Central memory CD8-positive, alpha-beta T cell (primary cell): ENCODE data around the gene TMEM200B.
A peak's percentile ranks its signal among the peaks of the same experiment; 100 is the strongest.
"Not testable (repeated sequence)": the region's sequence is repeated elsewhere in the genome, so short reads cannot be mapped to it uniquely, and the experiment has no call there.

Experiments used
- ATAC-seq: fragments of 150-1000 bp; cut with Tn5 transposase; replicated peaks from 2 replicates; pipeline ENCODE4 v1.10.0; 2022; ENCODE audit warnings: mild to moderate bottlenecking, moderate FRiP score, moderate number of reproducible peaks; ENCODE audit not compliant: poor library complexity, severe bottlenecking; ENCODE audit errors: extremely low read depth
- DNase-seq, 2 donors: peaks; one replicate each; pipeline ENCODE4 v3.0.0; 2021; ENCODE audit warnings: low spot score in 2 of 2
- H3K27ac Mint-ChIP-seq: one replicate; pipeline ENCODE4 v1.8.0; 2022; ENCODE audit warnings: low read depth, mild to moderate bottlenecking, moderate library complexity, mixed read lengths
- H3K27me3 Mint-ChIP-seq: one replicate; pipeline ENCODE4 v1.8.0; 2022; ENCODE audit warnings: mixed read lengths
- H3K36me3 Mint-ChIP-seq: one replicate; pipeline ENCODE4 v1.8.0; 2022; ENCODE audit warnings: mild to moderate bottlenecking, moderate library complexity, mixed read lengths; ENCODE audit not compliant: insufficient read depth
- H3K4me1 Mint-ChIP-seq: one replicate; pipeline ENCODE4 v1.8.0; 2022; ENCODE audit warnings: mixed read lengths
- H3K4me3 Mint-ChIP-seq: one replicate; pipeline ENCODE4 v1.8.0; 2022; ENCODE audit warnings: mild to moderate bottlenecking, moderate library complexity, mixed read lengths
- H3K9me3 Mint-ChIP-seq: one replicate; pipeline ENCODE4 v1.8.0; 2022; ENCODE audit warnings: mixed read lengths

The TMEM200B gene

GRCh38 chr1:29119121-29119929 is 4.4 kb downstream of the TMEM200B start:
- Mint-ChIP-seq H3K27me3 (no peaks in the 10 kb centered on the region), H3K4me1 (peaks cover 14% of the 10 kb centered on the region), H3K4me3 (no peak overlapping the region)

DNA sequence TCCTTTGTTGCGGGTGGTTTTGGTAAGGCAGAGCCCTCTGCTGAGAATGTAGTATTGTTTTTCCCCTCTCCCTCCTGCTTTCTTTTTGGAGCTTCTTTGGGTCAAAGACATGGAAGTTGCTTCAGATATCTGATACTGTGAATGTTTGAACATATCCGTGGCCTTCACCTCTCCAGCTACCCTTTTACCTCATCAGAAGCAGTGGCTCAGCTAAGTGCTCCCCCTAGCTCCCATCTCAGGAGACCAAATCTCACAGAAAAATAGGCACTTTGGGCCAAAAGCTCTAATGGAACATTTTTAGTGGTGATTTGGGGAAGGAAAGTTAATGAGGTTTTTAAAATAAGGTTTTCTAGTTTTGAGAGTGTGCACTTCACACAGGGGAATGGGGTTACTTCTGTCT is 6.3 kb downstream of the TMEM200B start:
- Mint-ChIP-seq H3K27ac (no peak overlapping the region), H3K4me3 (no peak overlapping the region), H3K27me3 (no peaks in the 10 kb centered on the region), H3K36me3 (peaks cover 70% of the 10 kb centered on the region), H3K9me3 (no peaks in the 10 kb centered on the region), H3K4me1 (peaks cover 13% of the 10 kb centered on the region)
- DNase-seq (no peak), ATAC-seq (no peak)

More at GRCh38 chr1:29119121-29119929, 4.4 kb downstream of the TMEM200B start:
- Mint-ChIP-seq H3K36me3 (peaks cover 52% of the 10 kb centered on the region), H3K9me3 (no peaks in the 10 kb centered on the region), H3K27ac (peak overlapping the region; percentile 29)
- ATAC-seq (no peak), DNase-seq (no peak)

- DNase-seq (no peak), ATAC-seq (no peak)
- H3K36me3 Mint-ChIP-seq, result peaks cover 72% of the 10 kb centered on the region
- no peak overlapping the region for H3K4me3 Mint-ChIP-seq
- H3K4me1 Mint-ChIP-seq, result peaks cover 17% of the 10 kb centered on the region
- H3K9me3 Mint-ChIP-seq, result no peaks in the 10 kb centered on the region
- H3K27me3 Mint-ChIP-seq, result no peaks in the 10 kb centered on the region
- no peak overlapping the region for H3K27ac Mint-ChIP-seq
Measured at GRCh38 chr1:29114654-29115053, 9.0 kb downstream of the TMEM200B start.

GRCh38 chr1:29113413-29114117 is 10.1 kb downstream of the TMEM200B start:
- no peaks in the 10 kb centered on the region for H3K9me3 Mint-ChIP-seq
- peaks cover 11% of the 10 kb centered on the region for H3K4me1 Mint-ChIP-seq
- DNase-seq, result no peak
- peaks cover 74% of the 10 kb centered on the region for H3K36me3 Mint-ChIP-seq
- ATAC-seq, result peak; percentile 46
- H3K27me3 Mint-ChIP-seq, result no peaks in the 10 kb centered on the region
- no peak overlapping the region for H3K4me3 Mint-ChIP-seq
- peak overlapping the region; percentile 48 for H3K27ac Mint-ChIP-seq

DNA sequence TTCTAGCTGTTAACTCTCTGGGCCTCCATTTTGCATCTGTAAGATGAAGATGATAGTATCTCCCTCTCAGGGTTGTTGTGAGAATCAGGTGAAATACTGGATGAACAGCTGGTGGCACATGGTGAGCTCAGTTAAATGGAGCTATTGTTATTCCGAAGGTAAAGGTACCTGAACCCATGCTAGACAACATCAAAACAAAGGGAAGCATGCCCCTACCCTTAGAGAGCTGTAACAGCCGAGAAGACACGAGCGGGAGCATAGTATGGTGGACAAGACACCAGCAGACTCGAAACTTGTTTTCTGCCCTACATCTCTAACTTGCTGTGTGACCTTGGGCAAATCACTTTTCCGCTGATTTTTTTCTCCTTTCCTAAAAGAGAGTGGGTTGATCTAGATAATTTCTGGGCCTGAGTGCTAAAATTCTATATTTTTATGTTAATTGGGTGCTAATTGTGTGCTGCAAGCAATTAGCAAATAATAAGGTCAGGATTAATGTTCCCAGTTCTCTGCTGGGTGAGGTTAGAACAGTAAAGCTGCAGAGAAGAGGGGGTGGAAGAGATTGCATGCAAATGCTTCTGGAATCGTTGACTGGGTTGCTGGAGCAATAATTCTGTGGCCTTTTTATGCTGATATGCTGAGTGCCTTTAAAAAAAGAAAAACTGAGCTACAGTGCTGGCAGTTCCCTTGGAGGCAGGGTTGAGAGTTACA is 10.8 kb downstream of the TMEM200B start:
- no peaks in the 10 kb centered on the region for H3K27me3 Mint-ChIP-seq
- peaks cover 73% of the 10 kb centered on the region for H3K36me3 Mint-ChIP-seq

DNA sequence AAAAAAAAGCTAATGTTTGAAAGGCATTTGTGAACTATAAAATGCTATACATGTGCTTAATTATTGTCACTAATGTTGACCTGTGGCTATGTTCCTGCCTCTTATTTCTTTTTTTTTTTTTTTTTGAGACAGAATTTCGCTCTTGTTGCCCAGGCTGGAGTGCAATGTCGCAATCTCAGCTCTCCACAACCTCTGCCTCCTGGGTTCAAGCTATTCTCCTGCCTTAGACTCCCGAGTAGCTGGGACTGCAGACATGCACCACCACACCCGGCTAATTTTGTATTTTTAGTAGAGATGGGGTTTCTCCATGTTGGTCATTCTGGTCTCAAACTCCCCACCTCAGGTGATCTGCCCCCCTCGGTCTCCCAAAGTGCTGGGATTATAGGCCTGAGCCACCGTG is 15.7 kb downstream of the TMEM200B start:
- H3K36me3 Mint-ChIP-seq, result peaks cover 42% of the 10 kb centered on the region
- H3K27me3 Mint-ChIP-seq, DNase-seq, ATAC-seq, H3K27ac Mint-ChIP-seq, H3K4me1 Mint-ChIP-seq, H3K4me3 Mint-ChIP-seq, H3K9me3 Mint-ChIP-seq: not testable (repeated sequence)

More for the DNA sequence above, 10.8 kb downstream of the TMEM200B start:
- H3K4me3 Mint-ChIP-seq, result no peak overlapping the region
- H3K4me1 Mint-ChIP-seq, result peaks cover 9% of the 10 kb centered on the region
- H3K27ac Mint-ChIP-seq, result peak overlapping the region; percentile 44
- DNase-seq (no peak), ATAC-seq (no peak)
- H3K9me3 Mint-ChIP-seq, result no peaks in the 10 kb centered on the region

DNA sequence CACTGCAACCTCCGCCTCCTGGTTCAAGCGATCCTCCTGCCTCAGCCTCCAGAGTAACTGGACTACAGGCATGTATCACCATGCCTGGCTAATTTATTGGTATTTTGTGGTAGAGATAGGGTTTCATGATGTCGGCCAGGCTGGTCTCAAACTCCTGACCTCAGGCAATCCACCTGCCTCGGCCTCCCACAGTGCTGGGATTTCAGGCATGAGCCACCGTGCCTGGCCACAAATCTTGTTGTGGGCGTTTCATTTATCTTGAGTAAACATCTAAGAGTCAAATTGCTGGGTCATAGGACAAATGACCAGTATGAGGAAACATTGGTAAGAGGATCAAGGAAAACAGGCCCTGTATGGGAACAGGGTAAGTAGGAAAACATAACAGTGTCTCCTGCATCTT is 17.9 kb downstream of the TMEM200B start:
- Mint-ChIP-seq H3K36me3 (peaks cover 31% of the 10 kb centered on the region), H3K27ac (peak overlapping the region; percentile 68), H3K4me1 (no peaks in the 10 kb centered on the region), H3K9me3 (no peaks in the 10 kb centered on the region), H3K27me3 (no peaks in the 10 kb centered on the region), H3K4me3 (no peak overlapping the region)
- DNase-seq (no peak), ATAC-seq (no peak)

GRCh38 chr1:29100487-29100886 is 23.2 kb downstream of the TMEM200B start:
- peaks cover 7% of the 10 kb centered on the region for H3K4me1 Mint-ChIP-seq
- DNase-seq (no peak), ATAC-seq (no peak)
- H3K27ac Mint-ChIP-seq, result no peak overlapping the region
- no peaks in the 10 kb centered on the region for H3K27me3 Mint-ChIP-seq
- H3K9me3 Mint-ChIP-seq, result no peaks in the 10 kb centered on the region
- no peak overlapping the region for H3K4me3 Mint-ChIP-seq
- H3K36me3 Mint-ChIP-seq, result peaks cover 46% of the 10 kb centered on the region

DNA sequence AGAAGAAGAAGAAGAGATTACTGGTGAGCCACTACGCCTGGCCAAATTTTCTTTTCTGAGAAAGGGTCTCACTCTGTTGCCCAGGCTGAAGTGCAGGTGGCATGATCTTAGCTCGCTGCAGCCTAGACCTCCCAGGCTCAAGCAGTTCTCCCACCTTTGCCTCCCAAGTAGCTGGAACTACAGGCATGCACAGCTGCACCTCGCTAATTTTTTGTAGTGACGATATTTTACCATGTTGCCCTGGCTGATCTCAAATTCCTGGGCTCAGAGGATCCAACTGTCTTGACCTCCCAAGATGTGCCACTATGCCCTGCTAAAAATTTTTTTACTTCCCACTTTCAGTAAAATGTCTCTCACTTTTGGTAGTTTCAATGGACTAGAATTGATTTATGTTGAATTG is 24.4 kb downstream of the TMEM200B start:
- Mint-ChIP-seq H3K36me3 (peaks cover 54% of the 10 kb centered on the region), H3K9me3 (no peaks in the 10 kb centered on the region), H3K27me3 (no peaks in the 10 kb centered on the region), H3K4me3 (no peak overlapping the region), H3K4me1 (peaks cover 7% of the 10 kb centered on the region), H3K27ac (no peak overlapping the region)
- no peak for ATAC-seq
- DNase-seq, result no peak

DNA sequence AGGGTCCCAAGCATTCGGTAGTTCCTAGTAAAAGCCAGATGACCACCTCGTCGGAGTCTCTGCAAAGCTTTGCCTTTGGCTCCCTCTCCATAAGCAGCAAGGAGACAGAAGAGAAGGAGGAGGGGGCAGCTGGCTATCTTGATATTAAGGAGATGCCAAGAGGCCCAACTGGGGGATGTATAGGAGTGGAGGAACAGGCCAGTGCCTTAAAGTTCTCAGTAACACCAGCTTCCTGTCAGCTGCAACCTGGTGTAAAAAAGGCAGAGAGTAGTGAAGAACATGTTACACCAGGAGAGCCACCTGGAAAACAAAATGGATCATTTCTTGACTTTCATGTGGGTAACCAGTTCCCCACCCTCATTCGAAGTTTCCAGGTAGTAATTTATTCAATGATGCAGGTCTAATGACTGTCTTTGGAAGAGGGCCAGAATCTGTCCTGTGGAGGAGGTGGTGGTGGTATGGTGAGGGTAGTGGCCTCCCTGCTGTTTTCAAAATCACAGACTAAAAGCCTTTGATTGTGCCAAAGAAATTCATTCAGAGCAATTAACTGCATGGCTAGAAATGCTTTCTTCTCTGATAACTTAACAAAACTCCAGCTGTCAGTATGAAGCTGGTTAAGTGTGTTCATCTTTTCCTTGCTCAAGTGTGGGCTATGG is 27.3 kb downstream of the TMEM200B start:
- Mint-ChIP-seq H3K4me1 (peaks cover 7% of the 10 kb centered on the region), H3K9me3 (no peaks in the 10 kb centered on the region), H3K4me3 (no peak overlapping the region), H3K27me3 (no peaks in the 10 kb centered on the region), H3K36me3 (peaks cover 62% of the 10 kb centered on the region), H3K27ac (no peak overlapping the region)
- no peak for DNase-seq
- no peak for ATAC-seq

DNA sequence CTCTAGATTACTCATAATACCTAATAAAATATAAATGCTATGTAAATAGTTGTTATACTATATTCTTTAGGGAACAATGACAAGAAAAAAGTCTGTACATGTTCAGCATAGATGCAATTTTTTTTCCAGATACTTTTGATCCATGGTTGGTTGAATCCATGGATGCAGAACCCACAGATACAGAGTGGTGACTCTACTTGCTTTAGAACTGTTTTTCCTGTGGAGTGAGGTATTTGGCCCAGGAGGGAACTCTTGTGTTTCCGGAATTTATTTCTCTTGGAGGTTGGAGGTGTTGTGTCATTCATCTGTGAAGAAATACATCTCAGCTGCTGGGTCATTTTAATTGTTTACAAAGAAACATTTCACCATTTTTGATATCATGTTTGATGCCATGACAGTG is 28.7 kb downstream of the TMEM200B start:
- Mint-ChIP-seq H3K27me3 (no peaks in the 10 kb centered on the region), H3K27ac (no peak overlapping the region), H3K4me1 (peaks cover 8% of the 10 kb centered on the region), H3K36me3 (peaks cover 64% of the 10 kb centered on the region), H3K9me3 (no peaks in the 10 kb centered on the region), H3K4me3 (no peak overlapping the region)
- DNase-seq, result no peak
- ATAC-seq, result no peak

- Mint-ChIP-seq H3K4me3 (no peak overlapping the region), H3K27ac (peak overlapping the region; percentile 13), H3K27me3 (no peaks in the 10 kb centered on the region), H3K9me3 (no peaks in the 10 kb centered on the region), H3K4me1 (peaks cover 13% of the 10 kb centered on the region), H3K36me3 (peaks cover 64% of the 10 kb centered on the region)
- no peak for ATAC-seq
- DNase-seq, result no peak
Measured at GRCh38 chr1:29094433-29094832, 29.3 kb downstream of the TMEM200B start.
